Activated CD4-positive, alpha-beta T cell treated with anti-CD3 and anti-CD28 coated beads, Interleukin-2, amount 10 ng/mL, durations not matched to agents 7 days and 5 days (primary cell): ENCODE results near the gene PCGF3. TPM values are rescaled to one million over a fixed set of nuclear protein-coding genes. Genes with fewer than 3 reads are reported as not detected.
"Not testable (repeated sequence)": the region's sequence is repeated elsewhere in the genome, so short reads cannot be mapped to it uniquely, and the experiment has no call there.

Experiments
- CTCF ChIA-PET: fragments of 350-600 bp; sonication (Branson Sonifier 250); formaldehyde crosslinking; loops from one replicate; lab custom pipeline; 2021; ENCODE audit warnings: antibody characterized with exemption; lab: Charles Lee
- POLR2A ChIA-PET: fragments of 350-600 bp; sonication (Branson Sonifier 250); formaldehyde crosslinking; loops from one replicate; lab custom pipeline; 2021; ENCODE audit warnings: antibody characterized with exemption; lab: Charles Lee
- DNase-seq: peaks from one replicate; pipeline ENCODE4 v3.0.0-alpha.2; 2020
- H3K27ac Mint-ChIP-seq: one replicate; pipeline ENCODE4 v1.8.0; 2021; ENCODE audit warnings: mild to moderate bottlenecking, moderate library complexity, mixed read lengths
- H3K27me3 Mint-ChIP-seq: one replicate; pipeline ENCODE4 v1.8.0; 2021; ENCODE audit warnings: mixed read lengths
- H3K36me3 Mint-ChIP-seq: one replicate; pipeline ENCODE4 v1.8.0; 2021; ENCODE audit warnings: low read depth, mixed read lengths
- H3K4me1 Mint-ChIP-seq: one replicate; pipeline ENCODE4 v1.8.0; 2021; ENCODE audit warnings: mixed read lengths
- H3K4me3 Mint-ChIP-seq: one replicate; pipeline ENCODE4 v1.8.0; 2021; ENCODE audit warnings: mild to moderate bottlenecking, moderate library complexity, mixed read lengths
- H3K9me3 Mint-ChIP-seq: one replicate; pipeline ENCODE4 v1.8.0; 2021; ENCODE audit warnings: mixed read lengths
- total RNA-seq, 2 experiments: library from RNA; stranded (reverse); gene quantifications; one replicate each; pipeline ENCODE4 v1.2.3, GENCODE V29; 2021

The PCGF3 gene
- total RNA-seq, 2 experiments from 2014 or later, result 34.9 to 36.8 TPM

DNA sequence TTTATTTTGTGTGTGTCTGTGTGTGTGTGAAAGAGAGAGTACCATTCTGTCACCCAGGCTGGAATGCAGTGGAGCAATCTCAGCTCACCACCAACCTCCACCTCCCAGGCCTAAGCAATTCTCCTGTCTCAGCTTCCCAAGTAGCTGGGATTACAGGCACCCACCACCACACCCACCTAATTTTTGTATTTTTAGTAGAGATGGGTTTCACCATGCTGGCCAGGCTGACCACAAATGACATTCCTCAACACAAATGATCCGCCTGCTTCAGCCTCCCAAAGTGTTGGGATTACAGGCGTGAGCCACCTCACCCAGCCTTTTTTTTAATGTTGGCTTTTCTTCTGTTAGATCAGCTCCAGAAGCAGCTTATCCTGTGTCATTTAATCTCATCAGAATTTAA, 69.9 kb downstream of the PCGF3 start:
- H3K4me3 Mint-ChIP-seq, POLR2A ChIA-PET, H3K27ac Mint-ChIP-seq, H3K27me3 Mint-ChIP-seq, H3K9me3 Mint-ChIP-seq, DNase-seq: not testable (repeated sequence)
- peaks cover 63% of the 10 kb centered on the region for H3K36me3 Mint-ChIP-seq
- CTCF ChIA-PET, result interaction anchor here (1.9 to 2.1 kb wide), 2 partner anchors 9 to 10 kb away, joined by 8 read pairs; no protein-coding TSS in a partner anchor
- H3K4me1 Mint-ChIP-seq, result peaks cover 42% of the 10 kb centered on the region

- H3K4me1 Mint-ChIP-seq, result peaks cover 46% of the 10 kb centered on the region
- ChIA-PET CTCF (interaction anchor here (0.6 to 1.9 kb wide), 4 partner anchors 11 to 112 kb away, joined by 3 to 8 read pairs (median 3); no protein-coding TSS in a partner anchor), POLR2A (no interaction called here)
Measured at GRCh38 chr4:776743-777441, 71.3 kb downstream of the PCGF3 start.

DNA sequence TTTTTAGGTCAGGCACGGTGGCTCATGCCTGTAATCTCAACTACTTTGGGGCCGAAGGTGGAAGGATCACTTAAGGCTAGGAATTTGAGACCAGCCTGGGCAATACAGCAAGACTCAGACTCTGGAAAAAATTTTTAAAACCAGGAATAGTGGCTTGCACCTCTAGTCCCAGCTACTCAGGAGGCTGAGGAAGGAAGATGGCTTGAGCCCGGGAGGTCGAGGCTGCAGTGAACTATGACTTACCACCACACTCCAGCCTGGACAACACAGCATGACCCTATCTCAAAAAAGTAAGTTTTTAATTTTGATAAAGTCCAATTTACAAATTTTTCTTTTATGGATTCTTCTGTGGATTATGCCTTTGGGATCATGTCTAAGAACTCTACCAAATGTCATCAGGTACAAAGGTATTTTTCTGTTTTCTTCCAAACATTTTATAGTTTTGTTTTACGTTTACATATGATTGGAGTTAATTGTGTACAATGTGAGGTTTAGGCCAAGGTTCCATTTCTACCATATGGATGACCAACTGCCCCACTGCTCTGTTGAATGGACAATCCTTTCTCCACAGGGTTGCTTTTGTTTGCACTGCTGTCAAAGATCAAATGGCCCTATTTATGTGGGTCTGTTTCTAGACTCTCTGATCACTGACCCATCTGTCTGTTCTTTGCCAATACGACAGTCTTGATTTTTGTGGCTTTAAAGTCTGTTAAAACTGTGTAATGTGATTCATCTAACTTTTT, 72.1 kb downstream of the PCGF3 start:
- H3K9me3 Mint-ChIP-seq, result peaks cover 6% of the 10 kb centered on the region
- CTCF ChIA-PET, result interaction anchor here (0.6 kb wide), 1 partner anchor 38 kb away, joined by 3 read pairs; no protein-coding TSS in a partner anchor

More at GRCh38 chr4:776743-777441, 71.3 kb downstream of the PCGF3 start:
- no peaks in the 10 kb centered on the region for H3K27me3 Mint-ChIP-seq
- DNase-seq, result no peak
- no peak overlapping the region for H3K4me3 Mint-ChIP-seq
- H3K27ac Mint-ChIP-seq, result no peak overlapping the region
- peaks cover 6% of the 10 kb centered on the region for H3K9me3 Mint-ChIP-seq
- H3K36me3 Mint-ChIP-seq, result peaks cover 64% of the 10 kb centered on the region

DNA sequence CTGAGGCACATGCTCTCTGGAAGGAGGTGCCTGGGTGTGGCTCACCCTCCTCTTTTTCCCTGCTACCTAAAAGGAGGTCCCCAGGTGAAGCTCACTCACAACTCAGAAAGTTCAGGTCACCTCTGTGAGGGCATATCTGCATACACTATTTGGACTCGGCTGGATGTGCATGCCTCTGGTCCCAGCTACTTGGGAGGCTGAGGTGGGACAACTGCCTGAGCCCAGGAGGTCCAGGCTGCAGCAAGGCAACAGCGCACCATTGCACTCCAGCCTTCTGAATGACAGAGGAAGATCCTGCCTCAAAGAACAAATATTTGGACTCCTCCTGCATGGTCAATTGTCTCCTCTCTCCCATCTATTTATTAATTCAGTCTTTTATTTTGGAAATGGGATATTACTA, 73.9 kb downstream of the PCGF3 start:
- ChIA-PET POLR2A (no interaction called here), CTCF (interaction anchor here (1.8 kb wide), 1 partner anchor 37 kb away, joined by 4 read pairs; no protein-coding TSS in a partner anchor)
- Mint-ChIP-seq H3K36me3 (peaks cover 58% of the 10 kb centered on the region), H3K4me3 (peak overlapping the region; percentile 83), H3K27me3 (peaks cover 5% of the 10 kb centered on the region), H3K9me3 (peaks cover 3% of the 10 kb centered on the region), H3K27ac (peak overlapping the region; percentile 36), H3K4me1 (peaks cover 55% of the 10 kb centered on the region)
- DNase-seq, result no peak

More for the DNA sequence above, 72.1 kb downstream of the PCGF3 start:
- no peaks in the 10 kb centered on the region for H3K27me3 Mint-ChIP-seq
- POLR2A ChIA-PET, result interaction anchor here (0.6 kb wide), 1 partner anchor 10 kb away, joined by 3 read pairs; no protein-coding TSS in a partner anchor
- H3K4me3 Mint-ChIP-seq, result no peak overlapping the region
- peaks cover 53% of the 10 kb centered on the region for H3K4me1 Mint-ChIP-seq
- no peak for DNase-seq
- peaks cover 64% of the 10 kb centered on the region for H3K36me3 Mint-ChIP-seq
- no peak overlapping the region for H3K27ac Mint-ChIP-seq

GRCh38 chr4:780255-780654, 74.6 kb downstream of the PCGF3 start:
- peaks cover 12% of the 10 kb centered on the region for H3K27me3 Mint-ChIP-seq
- H3K36me3 Mint-ChIP-seq, result peaks cover 51% of the 10 kb centered on the region
- H3K27ac Mint-ChIP-seq, result peak overlapping the region; percentile 91
- DNase-seq, H3K9me3 Mint-ChIP-seq: not testable (repeated sequence)
- peak overlapping the region; percentile 83 for H3K4me3 Mint-ChIP-seq
- ChIA-PET CTCF (interaction anchor here (1.8 kb wide), 1 partner anchor 38 kb away, joined by 4 read pairs; no protein-coding TSS in a partner anchor), POLR2A (interaction anchor here (0.7 kb wide), 1 partner anchor 152 kb away, joined by 4 read pairs; no protein-coding TSS in a partner anchor)
- H3K4me1 Mint-ChIP-seq, result peaks cover 56% of the 10 kb centered on the region

GRCh38 chr4:780716-781492, 75.3 kb downstream of the PCGF3 start:
- H3K9me3 Mint-ChIP-seq, result no peaks in the 10 kb centered on the region
- H3K27ac Mint-ChIP-seq, result peak overlapping the region; percentile 91
- no peak for DNase-seq
- H3K4me3 Mint-ChIP-seq, result peak overlapping the region; percentile 83
- H3K36me3 Mint-ChIP-seq, result peaks cover 44% of the 10 kb centered on the region
- H3K4me1 Mint-ChIP-seq, result peaks cover 54% of the 10 kb centered on the region
- CTCF ChIA-PET, result interaction anchor here (1.8 to 2.7 kb wide), 2 partner anchors 38 kb away, joined by 4 to 9 read pairs; no protein-coding TSS in a partner anchor
- H3K27me3 Mint-ChIP-seq, result peaks cover 17% of the 10 kb centered on the region
- POLR2A ChIA-PET, result interaction anchor here (0.7 kb wide), 1 partner anchor 152 kb away, joined by 4 read pairs; no protein-coding TSS in a partner anchor

DNA sequence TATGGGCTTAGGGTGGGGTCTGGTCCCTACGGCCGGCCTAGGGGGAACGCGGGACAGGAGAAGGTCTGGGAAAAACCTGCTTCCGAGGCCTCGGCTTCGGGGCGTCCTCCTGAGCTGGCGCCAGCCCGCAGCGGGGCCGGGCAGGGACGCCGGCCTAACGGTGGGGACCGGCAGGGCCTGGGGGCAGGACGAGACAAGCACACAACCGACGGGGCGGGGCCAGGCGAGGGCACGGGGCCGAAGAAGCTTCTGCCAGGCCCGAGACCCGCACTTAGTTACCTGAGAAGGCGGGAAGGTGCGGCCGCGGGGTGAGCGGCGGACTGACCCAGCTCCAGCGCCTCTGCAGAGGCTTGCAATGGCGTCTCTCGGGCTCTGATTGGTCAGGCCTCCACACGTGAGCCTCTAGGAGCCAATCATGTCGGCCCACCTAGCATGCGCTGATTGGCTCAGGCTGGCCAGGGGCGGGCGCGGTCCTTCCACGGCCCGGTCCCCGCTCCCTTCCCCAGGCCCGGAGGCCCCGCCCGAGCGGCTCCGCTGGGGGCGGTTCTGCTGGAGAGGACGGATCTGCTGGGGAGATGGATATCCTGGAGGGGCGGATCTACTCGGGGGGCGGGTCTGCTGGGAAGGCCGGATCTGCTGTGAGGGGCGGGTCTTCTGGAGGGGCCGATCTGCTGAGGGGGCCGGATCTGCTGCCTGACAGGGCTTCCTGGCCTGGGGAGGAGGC, 76.0 kb downstream of the PCGF3 start:
- Mint-ChIP-seq H3K27ac (peak overlapping the region; percentile 91), H3K36me3 (peaks cover 40% of the 10 kb centered on the region), H3K4me1 (peaks cover 51% of the 10 kb centered on the region), H3K9me3 (no peaks in the 10 kb centered on the region), H3K4me3 (peak overlapping the region; percentile 83), H3K27me3 (peaks cover 17% of the 10 kb centered on the region)
- DNase-seq, result peak; percentile 99
- ChIA-PET POLR2A (interaction anchor here (0.7 kb wide), 1 partner anchor 74 kb away, joined by 3 read pairs; no protein-coding TSS in a partner anchor), CTCF (interaction anchor here (2.1 to 2.7 kb wide), 2 partner anchors 12 to 39 kb away, joined by 9 to 10 read pairs; no protein-coding TSS in a partner anchor)

DNA sequence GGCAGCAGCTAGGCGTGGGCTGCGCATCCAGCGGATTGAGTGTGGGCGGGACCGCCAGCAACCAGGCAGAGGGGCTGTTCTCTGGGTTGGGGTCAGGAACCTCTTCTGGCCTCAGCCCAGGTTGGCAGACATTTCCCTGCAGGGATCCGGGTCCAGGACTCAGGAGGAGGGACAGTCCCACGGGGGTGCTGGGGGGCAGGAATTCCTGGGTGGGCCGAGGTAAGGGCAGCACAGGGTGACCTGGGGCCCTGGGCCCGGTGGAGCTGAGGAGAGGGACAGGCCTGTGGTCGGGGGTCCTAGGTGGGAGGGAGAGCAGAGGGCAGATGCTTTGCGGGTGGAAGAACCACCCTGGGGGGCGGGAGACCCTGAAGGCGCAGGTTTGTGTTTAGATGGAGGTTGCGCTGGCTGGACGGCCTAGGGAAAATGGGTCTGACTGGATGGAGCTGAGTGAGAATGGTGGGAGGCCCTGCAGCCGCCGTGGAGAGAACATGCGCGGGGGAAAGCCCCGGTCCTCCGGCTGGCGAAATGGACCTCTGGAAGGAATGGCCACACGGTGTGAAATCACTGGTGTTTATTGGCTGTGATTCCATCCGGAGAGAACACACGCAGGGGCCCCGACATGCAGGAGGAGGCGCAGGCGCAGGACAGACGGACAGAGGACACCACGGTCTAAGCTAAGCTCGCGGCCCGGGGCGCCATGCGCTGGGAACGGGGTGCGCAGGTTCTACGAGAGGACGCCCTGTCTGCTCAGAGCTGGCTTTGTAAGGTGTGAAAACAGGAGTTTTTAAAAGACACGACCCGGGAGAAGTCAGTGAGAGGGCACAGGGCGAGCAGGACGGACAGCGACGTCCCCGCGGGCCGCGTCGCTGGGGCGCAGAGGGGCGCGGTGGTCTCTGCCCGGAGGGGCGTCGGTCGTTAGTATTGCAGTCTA, 79.0 kb downstream of the PCGF3 start:
- no peaks in the 10 kb centered on the region for H3K9me3 Mint-ChIP-seq
- H3K36me3 Mint-ChIP-seq, result peaks cover 13% of the 10 kb centered on the region
- H3K4me1 Mint-ChIP-seq, result peaks cover 40% of the 10 kb centered on the region
- H3K4me3 Mint-ChIP-seq, result no peak overlapping the region
- CTCF ChIA-PET, result interaction anchor here (0.9 to 1.8 kb wide), 3 partner anchors 9 to 42 kb away, joined by 3 to 8 read pairs (median 4); no protein-coding TSS in a partner anchor
- H3K27ac Mint-ChIP-seq, result no peak overlapping the region
- no peak for DNase-seq
- H3K27me3 Mint-ChIP-seq, result peaks cover 21% of the 10 kb centered on the region
- POLR2A ChIA-PET, result no interaction called here

GRCh38 chr4:785332-786073, 79.9 kb downstream of the PCGF3 start:
- CTCF ChIA-PET, result interaction anchor here (0.9 to 1.8 kb wide), 2 partner anchors 9 to 11 kb away, joined by 3 to 8 read pairs; no protein-coding TSS in a partner anchor

GRCh38 chr4:786074-786741, 80.6 kb downstream of the PCGF3 start:
- H3K27ac Mint-ChIP-seq, result no peak overlapping the region
- ChIA-PET POLR2A (no interaction called here), CTCF (interaction anchor here (0.6 kb wide), 1 partner anchor 429 kb away, joined by 3 read pairs; no protein-coding TSS in a partner anchor)
- H3K4me1 Mint-ChIP-seq, result peaks cover 29% of the 10 kb centered on the region
- peaks cover 2% of the 10 kb centered on the region for H3K36me3 Mint-ChIP-seq
- H3K4me3 Mint-ChIP-seq, result no peak overlapping the region
- H3K9me3 Mint-ChIP-seq, result no peaks in the 10 kb centered on the region
- no peak for DNase-seq
- H3K27me3 Mint-ChIP-seq, result peaks cover 26% of the 10 kb centered on the region

More at GRCh38 chr4:785332-786073, 79.9 kb downstream of the PCGF3 start:
- Mint-ChIP-seq H3K27me3 (peaks cover 22% of the 10 kb centered on the region), H3K36me3 (peaks cover 5% of the 10 kb centered on the region), H3K4me3 (no peak overlapping the region), H3K27ac (no peak overlapping the region), H3K9me3 (no peaks in the 10 kb centered on the region), H3K4me1 (peaks cover 32% of the 10 kb centered on the region)
- POLR2A ChIA-PET, result no interaction called here
- DNase-seq, result no peak
